Measurements from ENCODE around the gene PBX1.

GRCh38 chr1:164757625-164758024 is 198.6 kb downstream of the PBX1 start:
- TF ChIP-seq CTCF (IDR thresholded peaks at IDR 0.05): no peak
- no peak for TF ChIP-seq POLR2AphosphoS5 (IDR thresholded peaks at IDR 0.05)
- no peak for TF ChIP-seq EP300 (IDR thresholded peaks at IDR 0.05)
